HG02571 (cell line): ENCODE results near the gene HSPA12A.

Experiments
- ATAC-seq: cut with Tn5 transposase; IDR thresholded peaks from one replicate; pipeline ENCODE4 v1.9.1; 2021; ENCODE audit warnings: mild to moderate bottlenecking, moderate library complexity; ENCODE audit not compliant: unreplicated experiment

Gene HSPA12A

GRCh38 chr10:116747325-116747724 is 5.0 kb upstream of the HSPA12A start:
- ATAC-seq: no peak

- ATAC-seq: no peak
Measured at GRCh38 chr10:116744885-116745284, 2.5 kb upstream of the HSPA12A start.

GRCh38 chr10:116744163-116744753 is 1.9 kb upstream of the HSPA12A start:
- ATAC-seq: no peak

DNA sequence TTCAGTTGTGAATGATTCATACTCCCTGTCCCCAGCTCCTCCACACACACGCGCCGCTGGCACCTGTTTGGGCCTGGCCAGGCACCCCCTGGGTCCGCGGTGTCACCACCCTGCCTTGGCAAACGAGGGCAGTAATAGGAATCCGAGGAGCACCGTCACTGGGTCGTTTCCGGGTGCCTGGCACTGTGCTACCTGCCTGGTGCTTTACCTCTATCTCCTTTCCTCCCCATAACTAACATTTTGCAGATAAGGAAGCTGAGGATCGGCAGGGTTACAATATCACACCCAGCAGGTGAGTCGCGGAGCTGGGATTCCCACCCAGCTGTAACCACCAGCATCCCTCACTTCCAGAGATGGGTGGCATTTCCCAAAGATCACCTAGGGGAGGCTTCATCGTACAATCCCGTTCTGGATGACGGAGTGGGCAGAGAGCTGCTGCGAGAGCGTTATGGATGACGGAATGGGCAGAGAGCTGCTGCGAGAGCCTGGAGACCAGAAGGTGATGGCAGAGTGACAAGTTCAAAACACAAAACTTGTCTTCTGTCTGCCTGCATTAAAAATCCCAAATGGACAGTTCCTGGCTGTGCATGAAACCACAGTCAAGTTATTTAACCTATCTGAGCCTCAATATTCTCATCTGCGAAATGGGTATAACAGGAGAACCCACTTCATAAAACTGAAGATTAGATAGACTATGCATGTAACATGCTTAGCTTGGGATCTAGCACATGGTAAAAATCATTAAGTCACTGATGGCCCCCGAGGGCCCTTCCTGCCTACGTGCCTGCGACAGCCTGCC is 1.1 kb upstream of the HSPA12A start:
- no peak for ATAC-seq

DNA sequence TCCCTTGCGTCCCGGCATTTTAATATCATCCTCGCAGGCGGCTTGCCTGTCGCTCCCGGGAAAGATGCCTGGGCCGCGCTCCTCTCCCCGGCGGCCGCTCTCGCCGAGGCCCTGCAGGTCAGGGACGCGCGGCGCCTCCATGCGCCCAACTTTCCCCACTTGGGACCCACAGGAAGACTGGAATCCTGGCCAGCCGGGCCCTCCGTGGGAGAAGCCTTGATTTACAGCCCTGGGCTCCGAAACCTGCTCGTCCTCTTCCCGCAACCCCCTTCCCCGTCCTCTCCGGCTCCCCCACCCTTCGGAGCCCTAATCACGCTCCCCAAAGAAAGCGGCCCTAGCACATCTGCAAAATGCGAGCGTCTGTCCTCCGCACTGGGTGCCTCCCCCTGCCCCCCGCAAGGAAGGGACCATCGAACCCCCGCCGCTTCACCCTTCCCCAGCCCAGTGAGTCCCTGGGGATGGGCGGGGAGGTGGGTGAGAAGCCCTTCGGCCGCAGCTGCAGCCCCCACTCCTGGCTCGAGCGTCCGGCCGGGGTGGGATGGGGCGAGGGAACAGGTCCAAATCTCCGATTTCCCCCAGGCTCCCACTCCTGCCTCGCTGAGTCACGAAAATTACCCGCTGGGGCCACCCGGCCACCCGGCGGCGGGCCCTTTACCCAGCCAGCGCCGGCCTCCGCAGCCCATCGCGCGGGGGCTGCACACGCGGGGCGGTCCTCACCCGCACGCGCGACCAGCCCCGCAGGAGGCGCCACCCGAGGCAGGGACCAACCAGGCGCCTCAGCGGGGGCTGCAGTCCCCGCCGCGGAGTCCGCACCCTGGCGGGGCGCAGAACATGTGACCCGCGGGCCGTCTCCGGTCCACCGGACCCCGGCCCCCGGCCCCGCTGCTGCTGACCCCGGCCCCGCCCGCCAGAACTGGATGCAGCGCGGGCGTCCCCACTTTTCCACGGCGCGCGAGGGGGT is 695 bp downstream of the HSPA12A start:
- ATAC-seq: peak; percentile 5

DNA sequence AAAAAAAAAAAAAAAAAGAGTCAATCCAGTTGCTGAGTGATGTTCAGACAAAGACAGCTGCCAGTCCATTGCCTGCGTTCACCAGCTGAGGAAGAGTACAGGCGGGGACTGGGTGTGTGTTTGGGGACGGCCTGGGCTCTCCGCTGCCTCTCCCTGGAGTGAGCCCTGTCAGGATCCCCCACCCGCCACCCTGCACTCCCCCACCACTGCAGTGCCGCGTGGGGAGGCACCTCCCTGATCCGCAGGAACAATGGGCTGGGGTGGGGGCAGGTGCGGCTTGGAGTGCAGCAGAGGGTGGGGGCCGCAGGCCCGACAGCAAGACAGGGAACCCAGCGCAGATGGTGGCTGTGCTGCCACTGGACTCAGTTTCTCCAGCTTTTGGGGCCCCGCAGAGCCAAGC is 1.4 kb downstream of the HSPA12A start:
- ATAC-seq: no peak

DNA sequence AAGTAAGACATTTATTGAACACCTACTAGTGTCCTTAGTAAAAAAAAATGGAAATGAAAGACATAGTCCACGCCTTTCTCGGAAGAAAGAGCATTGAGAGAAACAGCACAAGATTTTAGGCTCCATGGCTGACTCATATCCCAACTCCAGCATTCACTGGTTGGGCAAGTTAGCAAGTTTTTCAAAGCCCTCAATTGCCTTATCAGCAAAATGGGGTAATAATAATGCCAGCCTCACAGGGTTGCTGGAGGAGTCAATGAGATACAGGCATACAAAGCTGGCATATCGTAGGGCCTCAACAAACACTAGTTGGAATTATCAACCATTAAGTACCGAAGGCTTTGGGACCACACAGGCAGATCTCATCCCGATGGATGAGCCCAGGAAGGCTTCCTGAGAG is 4.0 kb downstream of the HSPA12A start:
- ATAC-seq: no peak

- no peak for ATAC-seq
Measured at GRCh38 chr10:116737627-116738327, 4.6 kb downstream of the HSPA12A start.

DNA sequence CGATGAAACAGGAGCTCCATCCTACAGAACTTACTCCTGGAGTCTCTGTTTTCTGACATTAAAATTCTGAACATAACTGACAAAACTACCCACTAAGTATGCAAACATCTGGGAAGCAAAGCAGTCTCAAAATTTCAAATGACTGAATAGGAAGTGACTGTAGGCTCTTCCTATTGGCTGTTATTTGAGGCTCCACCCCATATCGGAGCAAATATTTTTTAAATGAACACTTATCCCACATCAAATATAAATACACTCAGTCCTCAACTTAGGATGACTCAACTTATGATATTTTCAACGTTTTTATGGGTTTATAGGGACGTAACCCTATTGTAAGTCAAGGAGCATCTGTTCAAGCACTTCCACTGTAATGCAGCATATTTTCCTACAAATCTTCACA is 8.8 kb downstream of the HSPA12A start:
- no peak for ATAC-seq

DNA sequence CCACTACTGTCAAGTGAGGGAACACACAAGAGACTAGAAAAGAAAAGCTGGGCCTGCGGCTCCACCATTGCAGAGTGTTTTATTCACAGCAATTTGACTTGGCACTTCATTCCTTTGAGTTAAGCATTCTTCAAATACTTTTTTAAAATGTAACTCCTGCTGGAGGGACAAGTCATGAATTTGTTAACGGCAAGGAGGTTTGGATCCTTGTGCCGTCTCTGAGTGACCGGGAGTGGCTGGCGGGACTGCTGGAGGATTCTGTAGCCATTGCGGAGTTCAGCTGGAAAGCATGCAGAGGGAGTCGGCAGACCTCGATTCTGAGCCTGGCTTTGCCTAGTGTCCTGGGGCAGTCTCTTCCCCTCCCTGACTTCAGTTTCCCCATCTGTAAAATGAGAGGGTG is 9.8 kb downstream of the HSPA12A start:
- no peak for ATAC-seq

- ATAC-seq: no peak
Measured at GRCh38 chr10:116730464-116731260, 11.7 kb downstream of the HSPA12A start.

GRCh38 chr10:116729243-116729642 is 13.1 kb downstream of the HSPA12A start:
- ATAC-seq: no peak

- ATAC-seq: no peak
Measured at GRCh38 chr10:116728526-116729096, 13.8 kb downstream of the HSPA12A start.

GRCh38 chr10:116723428-116724281 is 18.7 kb downstream of the HSPA12A start:
- ATAC-seq: no peak

DNA sequence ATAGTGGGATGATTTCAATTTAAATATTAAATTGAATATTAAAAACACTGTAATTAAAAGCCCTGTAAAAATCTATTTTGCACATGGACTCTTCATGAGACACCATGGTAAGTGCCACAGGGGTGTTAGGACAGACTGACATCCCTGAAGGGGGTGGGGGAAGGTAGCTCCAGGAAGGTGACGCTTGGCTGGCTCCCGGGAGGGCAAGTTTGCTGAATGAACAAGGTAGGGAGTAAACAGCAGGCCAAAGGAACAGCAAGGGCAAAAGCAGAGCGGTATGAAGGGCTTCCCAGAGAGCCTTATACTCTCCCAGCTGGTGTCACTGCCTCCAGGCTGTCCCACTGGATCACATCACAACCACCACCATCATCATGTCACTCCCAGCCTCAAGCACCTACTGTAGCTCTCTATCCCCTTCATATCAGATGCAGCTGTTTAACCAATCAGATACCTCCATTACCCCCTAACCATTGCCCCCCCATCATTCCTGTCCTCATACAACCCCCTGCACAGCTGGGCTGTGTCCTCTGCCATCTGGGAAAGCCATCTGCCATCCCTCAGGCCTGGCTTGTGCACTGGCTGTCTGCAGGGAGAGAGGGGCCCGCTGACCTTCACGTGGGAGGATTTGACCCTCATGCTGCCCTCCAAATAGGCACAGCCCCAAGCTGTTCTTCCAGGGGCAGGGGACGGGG is 19.5 kb downstream of the HSPA12A start:
- ATAC-seq: no peak

DNA sequence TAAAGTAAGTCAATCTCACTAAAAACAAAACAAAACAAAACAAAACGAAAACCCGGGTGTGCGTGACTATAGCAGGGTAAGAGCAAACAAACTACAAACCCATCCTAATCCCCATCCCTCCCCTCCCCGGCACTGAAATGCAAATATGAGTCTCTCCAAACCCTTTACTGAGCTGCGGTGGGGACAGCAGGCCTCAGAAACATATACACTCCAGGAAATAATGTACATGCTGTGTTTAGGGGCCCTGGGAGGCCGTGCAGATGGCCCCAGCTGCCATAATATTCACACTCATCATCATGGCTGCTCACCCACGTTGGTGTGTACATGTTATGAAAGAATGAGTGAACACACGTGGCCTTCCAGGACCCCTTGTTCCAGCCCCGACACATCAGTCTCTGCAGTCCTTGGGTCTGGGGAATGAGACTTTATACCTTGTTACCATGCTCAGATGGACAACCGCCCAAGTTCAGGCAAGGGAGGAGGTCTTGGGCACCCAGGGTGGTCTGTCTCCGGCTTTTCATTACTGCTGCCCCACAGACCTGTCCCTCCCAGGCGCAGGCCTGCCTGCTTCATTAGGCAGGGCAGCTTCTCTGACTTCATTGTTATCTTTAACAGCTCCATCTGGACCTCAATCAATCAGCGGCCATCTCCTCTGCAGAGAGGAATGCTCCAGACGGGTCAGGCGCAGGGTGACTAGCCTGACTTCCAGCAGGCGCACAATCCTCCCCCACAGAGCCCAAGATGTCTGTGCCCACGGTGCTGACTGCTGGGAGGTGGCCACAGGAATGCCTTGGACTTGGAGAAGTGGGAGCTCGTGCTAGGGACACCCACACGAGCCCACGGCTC is 20.6 kb downstream of the HSPA12A start:
- no peak for ATAC-seq
